Measurements from ENCODE around the gene PRKAG2. TPM values are rescaled to one million over a fixed set of nuclear protein-coding genes. Genes with fewer than 3 reads are reported as not detected.

The PRKAG2 gene
- total and polyA plus RNA-seq, 2 of the 8 experiments (the other 6 are each of a cell fraction or from before 2014, with no cell fraction given) = 7.5 to 18.1 TPM

- no peak for TF ChIP-seq NRF1 (IDR thresholded peaks at IDR 0.05; ENCODE audit: low read depth, low read length)
- TF ChIP-seq GTF2F1 (IDR thresholded peaks at IDR 0.05; ENCODE audit: borderline replicate concordance, low read depth, low read length) = no peak
- no peak for TF ChIP-seq CEBPB (IDR thresholded peaks at IDR 0.05; ENCODE audit: low read depth, low read length)
- TF ChIP-seq ATF3 (IDR thresholded peaks at IDR 0.05; ENCODE audit: insufficient read depth, low read depth, low read length) = no peak
- TF ChIP-seq JUN (IDR thresholded peaks at IDR 0.05; ENCODE audit: low read depth, low read length) = no peak
- no peak for TF ChIP-seq SAP30 (IDR thresholded peaks at IDR 0.05; ENCODE audit: insufficient read depth, insufficient replicate concordance, low read length)
- no peak for TF ChIP-seq SP1 (IDR thresholded peaks at IDR 0.05; ENCODE audit: low read depth, low read length)
Measured at GRCh38 chr7:151882734-151883133, 5.8 kb upstream of the PRKAG2 start (continued).

Data from H1 (cell line).